HEK293T (cell line): ENCODE measurements around the gene UBA3.

Experiments
- ARNT ChIP-seq: fragments of 450-650 bp; IDR thresholded peaks from 2 replicates; pipeline ENCODE4 v1.6.1; 2017; ENCODE audit warnings: mild to moderate bottlenecking
- BHLHE40 ChIP-seq: fragments of 450-650 bp; IDR thresholded peaks from 2 replicates; pipeline ENCODE4 v1.6.1; 2016; ENCODE audit warnings: mild to moderate bottlenecking, moderate library complexity, borderline replicate concordance
- ELF4 ChIP-seq: fragments of 450-650 bp; IDR thresholded peaks from 2 replicates; pipeline ENCODE4 v1.6.1; 2017; ENCODE audit warnings: antibody characterized with exemption
- FOXK2 ChIP-seq: fragments of 450-650 bp; IDR thresholded peaks from 2 replicates; pipeline ENCODE4 v1.6.1; 2016; ENCODE audit warnings: mild to moderate bottlenecking
- HDGF ChIP-seq: fragments of 450-650 bp; IDR thresholded peaks from 2 replicates; pipeline ENCODE4 v1.6.1; 2017; ENCODE audit warnings: antibody characterized with exemption, borderline replicate concordance
- L3MBTL2 ChIP-seq: fragments of 450-650 bp; conservative IDR thresholded peaks from 2 replicates; pipeline ENCODE4 v1.6.1; 2016; ENCODE audit warnings: mild to moderate bottlenecking
- LEF1 ChIP-seq: fragments of 450-650 bp; IDR thresholded peaks from 2 replicates; pipeline ENCODE4 v1.6.1; 2017; ENCODE audit warnings: mild to moderate bottlenecking, borderline replicate concordance
- NFRKB ChIP-seq: fragments of 450-650 bp; IDR thresholded peaks from 2 replicates; pipeline ENCODE4 v1.6.1; 2016; ENCODE audit warnings: mild to moderate bottlenecking, moderate library complexity
- SP1 ChIP-seq: fragments of 450-650 bp; IDR thresholded peaks from 2 replicates; pipeline ENCODE4 v1.6.1; 2017
- SUZ12 ChIP-seq: fragments of 450-650 bp; IDR thresholded peaks from 2 replicates; pipeline ENCODE4 v1.6.1; 2016; ENCODE audit warnings: mild to moderate bottlenecking
- TARDBP ChIP-seq: fragments of 450-650 bp; IDR thresholded peaks from 2 replicates; pipeline ENCODE4 v1.6.1; 2016
- ZNF384 ChIP-seq: fragments of 450-650 bp; IDR thresholded peaks from 2 replicates; pipeline ENCODE4 v1.6.1; 2016

- TF ChIP-seq SUZ12, result no peak
- TF ChIP-seq NFRKB, result no peak
- TF ChIP-seq SP1, result no peak
- TF ChIP-seq ZNF384, result no peak
- no peak for TF ChIP-seq ARNT
- TF ChIP-seq ELF4, result no peak
- TF ChIP-seq L3MBTL2, result peak; percentile 64
- TF ChIP-seq LEF1, result no peak
- no peak for TF ChIP-seq BHLHE40
- no peak for TF ChIP-seq HDGF
- TF ChIP-seq TARDBP, result no peak
- no peak for TF ChIP-seq FOXK2
Measured at GRCh38 chr3:69080233-69080920, at the start of gene UBA3.
